HG03342 (cell line): ENCODE data around the gene GRIN3A.

ENCODE experiments used
- ATAC-seq: cut with Tn5 transposase; IDR thresholded peaks from one replicate; pipeline ENCODE4 v1.9.1; 2021; ENCODE audit warnings: mild to moderate bottlenecking, moderate library complexity; ENCODE audit not compliant: unreplicated experiment

The GRIN3A gene

GRCh38 chr9:101533334-101534204, 204.9 kb downstream of the GRIN3A start, which contains the start of gene RNF20:
Gene RNF20 (plus strand): TSS chr9:101533853. CDS start chr9:101535424, 1,571 bp downstream.
- ATAC-seq: peak; percentile 98

- peak; percentile 44 for ATAC-seq
These were observed 208.3 kb downstream of the GRIN3A start for GRCh38 chr9:101530076-101530711.

- no peak for ATAC-seq
These were observed 210.4 kb downstream of the GRIN3A start for GRCh38 chr9:101528015-101528414.

GRCh38 chr9:101527066-101527465, 211.4 kb downstream of the GRIN3A start:
- ATAC-seq: no peak

GRCh38 chr9:101524371-101524770, 214.1 kb downstream of the GRIN3A start:
- ATAC-seq: no peak
